ENCODE measurements around the gene UBE2H. TPM values are rescaled to one million over a fixed set of nuclear protein-coding genes. Genes with fewer than 3 reads are reported as not detected.

Gene UBE2H
- total and polyA plus RNA-seq, 2 experiments from 2014 or later = 73.4 to 98.9 TPM

DNA sequence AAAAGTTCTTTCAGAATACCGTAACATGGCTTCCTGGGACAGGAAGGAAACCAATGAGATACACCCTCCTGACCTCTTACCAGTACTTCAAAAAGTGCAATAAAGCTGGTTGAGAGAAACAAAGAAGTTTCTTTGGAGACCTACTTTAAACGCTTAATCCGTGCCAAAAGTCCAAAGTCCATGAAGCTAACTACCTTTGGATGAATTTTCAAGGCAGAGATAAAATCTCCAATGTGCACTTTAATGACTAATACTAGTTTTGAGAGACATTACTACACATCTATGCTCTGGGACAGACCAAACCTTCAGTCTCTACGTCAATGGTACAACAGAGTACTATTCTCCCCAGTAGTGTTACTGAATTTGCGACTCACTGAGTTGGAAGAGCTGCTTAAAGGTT lies 46.1 kb downstream of the UBE2H start:
- no peaks in the 10 kb centered on the region for H3K4me1 ChIP-seq (ENCODE audit: insufficient read depth)
- no peaks in the 10 kb centered on the region for H3K9me3 ChIP-seq (ENCODE audit: low read depth)
- no peaks in the 10 kb centered on the region for H3K27me3 ChIP-seq
- TF ChIP-seq EZH2 (IDR thresholded peaks at IDR 0.05; ENCODE audit: borderline replicate concordance) (no peak), EZH2phosphoT487 (IDR thresholded peaks at IDR 0.05; ENCODE audit: low read depth, severe bottlenecking, unreplicated experiment) (no peak)
- TF ChIP-seq, protein P1, sequence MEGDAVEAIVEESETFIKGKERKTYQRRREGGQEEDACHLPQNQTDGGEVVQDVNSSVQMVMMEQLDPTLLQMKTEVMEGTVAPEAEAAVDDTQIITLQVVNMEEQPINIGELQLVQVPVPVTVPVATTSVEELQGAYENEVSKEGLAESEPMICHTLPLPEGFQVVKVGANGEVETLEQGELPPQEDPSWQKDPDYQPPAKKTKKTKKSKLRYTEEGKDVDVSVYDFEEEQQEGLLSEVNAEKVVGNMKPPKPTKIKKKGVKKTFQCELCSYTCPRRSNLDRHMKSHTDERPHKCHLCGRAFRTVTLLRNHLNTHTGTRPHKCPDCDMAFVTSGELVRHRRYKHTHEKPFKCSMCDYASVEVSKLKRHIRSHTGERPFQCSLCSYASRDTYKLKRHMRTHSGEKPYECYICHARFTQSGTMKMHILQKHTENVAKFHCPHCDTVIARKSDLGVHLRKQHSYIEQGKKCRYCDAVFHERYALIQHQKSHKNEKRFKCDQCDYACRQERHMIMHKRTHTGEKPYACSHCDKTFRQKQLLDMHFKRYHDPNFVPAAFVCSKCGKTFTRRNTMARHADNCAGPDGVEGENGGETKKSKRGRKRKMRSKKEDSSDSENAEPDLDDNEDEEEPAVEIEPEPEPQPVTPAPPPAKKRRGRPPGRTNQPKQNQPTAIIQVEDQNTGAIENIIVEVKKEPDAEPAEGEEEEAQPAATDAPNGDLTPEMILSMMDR (IDR thresholded peaks at IDR 0.05; ENCODE audit: poor library complexity) = no peak
- peak overlapping the region; percentile 70 for H3K27ac ChIP-seq
- WGBS (ENCODE audit: low lambda C conversion rate, missing lambda C conversion rate) = 78% methylated on average over 5 of the region's 5 CpGs
- peaks cover 94% of the 10 kb centered on the region for H3K79me2 ChIP-seq
- peak; percentile 62 for DNase-seq (ENCODE audit: low spot score)
- H4K20me1 ChIP-seq (ENCODE audit: insufficient read depth, poor library complexity, severe bottlenecking) = peaks cover 56% of the 10 kb centered on the region
- no peaks in the 10 kb centered on the region for H3K9me2 ChIP-seq (replicated peaks; ENCODE audit: insufficient read depth)
- H3K4me2 ChIP-seq = peak overlapping the region; percentile 16
- H3K36me3 ChIP-seq (replicated peaks; ENCODE audit: insufficient read depth, low read depth) = no peaks in the 10 kb centered on the region
- no peak overlapping the region for H3K4me3 ChIP-seq
- H2AFZ ChIP-seq = no peak overlapping the region

DNA sequence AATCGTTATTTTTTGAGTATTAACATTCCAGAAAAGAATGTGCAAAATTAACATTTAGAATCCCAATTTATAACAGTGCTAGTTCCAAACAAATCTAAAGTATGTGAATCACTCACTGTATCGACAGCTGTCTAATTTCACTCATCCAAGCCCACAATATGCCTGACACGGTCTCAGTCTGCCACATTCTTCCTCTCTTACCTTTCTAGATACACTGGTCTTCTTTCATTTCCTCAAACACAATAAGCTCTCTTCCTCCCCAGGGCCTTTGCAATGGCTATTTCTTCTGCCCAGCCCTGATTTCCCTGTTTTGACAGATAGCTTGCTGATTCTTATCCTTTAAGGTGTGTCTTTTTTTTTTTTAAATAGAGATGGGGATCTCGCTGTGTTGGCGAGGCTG lies 48.8 kb downstream of the UBE2H start:
- no peak for DNase-seq (ENCODE audit: low spot score)
- Histone ChIP-seq H3K36me3 (replicated peaks; ENCODE audit: insufficient read depth, low read depth) (no peaks in the 10 kb centered on the region), H3K27ac (no peak overlapping the region), H3K4me3 (no peak overlapping the region), H3K9me2 (replicated peaks; ENCODE audit: insufficient read depth) (no peaks in the 10 kb centered on the region), H3K9me3 (ENCODE audit: low read depth) (no peaks in the 10 kb centered on the region), H3K4me2 (no peak overlapping the region), H3K4me1 (ENCODE audit: insufficient read depth) (no peaks in the 10 kb centered on the region), H3K79me2 (peaks cover 92% of the 10 kb centered on the region), H3K27me3 (no peaks in the 10 kb centered on the region), H4K20me1 (ENCODE audit: insufficient read depth, poor library complexity, severe bottlenecking) (peaks cover 43% of the 10 kb centered on the region), H2AFZ (no peak overlapping the region)
- TF ChIP-seq EZH2phosphoT487 (IDR thresholded peaks at IDR 0.05; ENCODE audit: low read depth, severe bottlenecking, unreplicated experiment) (no peak), EZH2 (IDR thresholded peaks at IDR 0.05; ENCODE audit: borderline replicate concordance) (no peak)
- TF ChIP-seq, protein P1 (IDR thresholded peaks at IDR 0.05; ENCODE audit: poor library complexity) = no peak
- WGBS (ENCODE audit: low lambda C conversion rate, missing lambda C conversion rate) = 88% methylated on average over 5 of the region's 5 CpGs

DNA sequence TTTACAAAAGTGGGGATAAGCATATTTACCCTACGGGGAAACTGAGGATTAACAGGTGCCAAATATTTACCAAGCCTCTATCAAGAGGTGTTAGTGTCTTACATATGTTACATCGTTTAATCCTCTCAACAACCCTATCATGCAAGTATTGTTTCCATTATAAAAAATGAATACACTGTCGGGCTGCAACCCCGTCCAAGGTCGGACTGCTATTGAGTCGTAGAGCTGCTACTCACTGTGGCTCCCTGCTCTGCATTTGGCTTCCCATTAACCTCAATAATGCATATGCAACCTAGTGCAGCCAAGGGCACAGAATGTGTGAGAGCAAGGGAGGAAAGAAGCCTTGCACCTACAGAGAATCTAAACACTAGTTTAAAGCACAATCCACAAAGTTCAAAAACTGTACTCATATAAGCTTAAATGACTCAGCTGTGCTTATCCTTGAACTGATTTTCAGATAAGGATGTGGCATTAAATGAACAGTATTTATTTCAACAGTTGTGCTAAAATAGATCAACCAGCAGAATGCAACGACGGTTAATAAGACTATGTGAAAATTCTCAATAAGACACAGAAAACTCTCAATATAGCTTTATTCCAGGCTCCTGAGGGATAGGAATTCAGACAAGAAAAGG lies 49.9 kb downstream of the UBE2H start:
- H3K4me3 ChIP-seq = no peak overlapping the region
- no peak overlapping the region for H2AFZ ChIP-seq
- H3K27ac ChIP-seq = no peak overlapping the region
- no peaks in the 10 kb centered on the region for H3K4me1 ChIP-seq (ENCODE audit: insufficient read depth)
- no peaks in the 10 kb centered on the region for H3K9me3 ChIP-seq (ENCODE audit: low read depth)
- DNase-seq (ENCODE audit: low spot score) = no peak
- H3K79me2 ChIP-seq = peaks cover 92% of the 10 kb centered on the region
- H3K36me3 ChIP-seq (replicated peaks; ENCODE audit: insufficient read depth, low read depth) = no peaks in the 10 kb centered on the region
- peaks cover 42% of the 10 kb centered on the region for H4K20me1 ChIP-seq (ENCODE audit: insufficient read depth, poor library complexity, severe bottlenecking)
- no peaks in the 10 kb centered on the region for H3K9me2 ChIP-seq (replicated peaks; ENCODE audit: insufficient read depth)
- no peak for TF ChIP-seq EZH2 (IDR thresholded peaks at IDR 0.05; ENCODE audit: borderline replicate concordance)
- TF ChIP-seq, protein P1 (IDR thresholded peaks at IDR 0.05; ENCODE audit: poor library complexity) = no peak
- TF ChIP-seq EZH2phosphoT487 (IDR thresholded peaks at IDR 0.05; ENCODE audit: low read depth, severe bottlenecking, unreplicated experiment) = no peak
- no peak overlapping the region for H3K4me2 ChIP-seq
- WGBS (ENCODE audit: low lambda C conversion rate, missing lambda C conversion rate) = 78% methylated on average over 8 of the region's 8 CpGs
- H3K27me3 ChIP-seq = no peaks in the 10 kb centered on the region
